D721Med (cell line): ENCODE data around the gene KIAA1958.

Experiments used
- DNase-seq: peaks from one replicate; pipeline ENCODE4 v3.0.0; 2011; ENCODE audit warnings: low spot score; ENCODE audit not compliant: insufficient read length
- FAIRE-seq: peaks from 2 replicates; lab custom pipeline; 2011; peaks lifted over from hg19 to GRCh38; lab: Jason Lieb, UNC
- CTCF ChIP-seq: IDR thresholded peaks from 2 replicates; pipeline ENCODE4 v1.5.1; 2012; ENCODE audit warnings: mild to moderate bottlenecking, control low read depth; ENCODE audit not compliant: insufficient read depth; ENCODE audit errors: missing control alignments

Gene KIAA1958

GRCh38 chr9:112545237-112545636 lies 58.6 kb downstream of the KIAA1958 start:
- FAIRE-seq, result no peak
- no peak for TF ChIP-seq CTCF
- no peak for DNase-seq

- DNase-seq, result no peak
- no peak for TF ChIP-seq CTCF
- no peak for FAIRE-seq
These were observed 59.8 kb downstream of the KIAA1958 start for GRCh38 chr9:112546149-112547012.

- no peak for FAIRE-seq
- TF ChIP-seq CTCF, result no peak
- no peak for DNase-seq
These were observed 61.4 kb downstream of the KIAA1958 start for GRCh38 chr9:112548051-112548440.

- FAIRE-seq (no peak), DNase-seq (no peak)
- no peak for TF ChIP-seq CTCF
These were observed 62.4 kb downstream of the KIAA1958 start for GRCh38 chr9:112548836-112549595.

- no peak for TF ChIP-seq CTCF
- DNase-seq (no peak), FAIRE-seq (no peak)
These were observed 63.9 kb downstream of the KIAA1958 start for GRCh38 chr9:112550531-112550930.

- no peak for FAIRE-seq
- DNase-seq, result no peak
- TF ChIP-seq CTCF, result no peak
These were observed 65.0 kb downstream of the KIAA1958 start for GRCh38 chr9:112551641-112552040.
